HG02678 (cell line): Measurements from ENCODE around the gene ZNF385D.

ENCODE experiments used
- ATAC-seq: cut with Tn5 transposase; IDR thresholded peaks from one replicate; pipeline ENCODE4 v1.9.1; 2021; ENCODE audit warnings: mild to moderate bottlenecking, moderate library complexity; ENCODE audit not compliant: unreplicated experiment

Gene ZNF385D

DNA sequence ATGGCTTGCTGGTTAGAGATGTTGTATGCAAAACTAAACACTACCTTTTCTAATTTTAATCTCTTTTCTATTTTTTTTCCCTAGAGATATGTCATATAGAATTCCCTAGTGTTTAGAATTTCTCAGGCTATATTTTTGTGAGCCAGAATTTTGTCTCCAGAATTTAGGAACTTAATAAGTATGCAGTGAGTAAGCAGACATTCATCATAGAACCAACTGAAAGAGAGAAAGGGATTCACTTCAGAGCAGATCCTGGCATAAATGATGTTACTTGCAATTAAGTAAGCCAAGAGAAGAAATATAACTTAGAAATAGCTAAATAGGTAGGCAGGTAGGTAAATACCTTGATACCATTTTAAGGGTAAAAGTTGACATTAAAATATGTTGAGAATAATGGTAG lies 288.9 kb downstream of the ZNF385D start:
- no peak for ATAC-seq

DNA sequence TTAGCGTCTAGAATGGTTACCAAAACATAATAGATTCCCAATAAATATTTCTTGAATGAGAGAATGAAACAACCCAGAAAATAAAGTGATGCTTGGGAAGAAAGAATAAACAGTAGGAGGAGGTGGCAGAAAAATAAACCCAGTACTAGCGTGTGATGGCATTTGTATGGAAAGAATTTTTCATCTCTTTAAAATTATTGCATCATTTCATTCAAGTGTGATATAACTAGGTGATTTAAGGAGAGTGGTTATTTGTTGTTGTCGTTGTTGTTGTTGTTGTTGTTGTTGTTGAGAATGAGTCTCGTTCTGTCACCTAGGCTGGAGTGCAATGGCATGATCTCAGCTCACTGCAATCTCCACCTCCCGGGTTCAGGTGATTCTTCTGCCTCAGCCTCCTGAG lies 293.9 kb downstream of the ZNF385D start:
- ATAC-seq: no peak

DNA sequence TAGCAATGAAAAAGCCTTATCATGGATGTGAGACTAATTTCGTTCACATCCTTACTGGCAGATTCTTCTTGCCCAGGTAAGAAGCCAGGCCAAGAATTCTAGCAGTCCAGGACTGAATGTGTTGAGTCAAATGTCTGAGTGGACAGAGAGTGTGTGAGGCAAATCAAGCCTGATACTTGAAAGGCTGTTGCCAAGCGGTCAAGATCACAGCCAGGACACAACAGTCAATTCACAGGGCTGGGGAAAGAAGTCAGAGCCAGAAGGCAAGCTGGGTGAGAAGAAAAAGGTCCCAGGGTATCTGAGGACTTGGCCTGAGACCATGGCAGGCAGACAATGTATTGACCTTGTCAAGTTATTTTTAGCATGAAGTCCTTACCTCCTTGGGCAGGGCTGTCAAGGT lies 301.3 kb downstream of the ZNF385D start:
- no peak for ATAC-seq

DNA sequence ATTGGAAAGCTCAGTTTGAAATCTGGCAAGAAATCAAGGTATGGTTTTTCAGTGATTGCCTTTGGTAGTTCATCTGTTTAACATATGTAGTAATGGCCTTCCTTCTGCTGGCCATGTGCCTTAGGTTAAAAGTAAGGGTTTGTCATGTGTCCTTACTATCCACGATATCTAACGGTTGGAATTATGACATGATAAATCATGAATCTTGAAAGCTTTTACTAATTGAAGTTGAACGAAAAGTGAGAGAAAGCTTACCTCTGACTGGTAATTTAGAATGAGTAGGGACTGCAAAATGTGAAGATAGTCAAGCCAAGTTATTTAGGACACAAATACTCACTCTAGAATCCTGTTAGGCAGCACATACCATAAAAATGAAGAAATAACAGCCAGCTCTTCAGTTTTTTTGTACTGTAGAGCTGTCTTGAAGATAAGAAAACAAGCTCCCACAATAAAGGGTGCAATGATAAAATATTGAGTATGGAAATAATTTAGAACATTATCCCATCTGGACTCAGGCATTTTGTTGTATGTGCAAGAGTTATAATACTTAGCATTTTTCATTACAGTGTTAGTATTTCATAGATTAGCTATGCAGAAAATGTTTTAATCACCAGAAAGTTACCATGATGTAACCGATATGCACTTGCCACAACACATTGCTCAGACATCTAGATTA lies 303.4 kb downstream of the ZNF385D start:
- ATAC-seq: no peak

DNA sequence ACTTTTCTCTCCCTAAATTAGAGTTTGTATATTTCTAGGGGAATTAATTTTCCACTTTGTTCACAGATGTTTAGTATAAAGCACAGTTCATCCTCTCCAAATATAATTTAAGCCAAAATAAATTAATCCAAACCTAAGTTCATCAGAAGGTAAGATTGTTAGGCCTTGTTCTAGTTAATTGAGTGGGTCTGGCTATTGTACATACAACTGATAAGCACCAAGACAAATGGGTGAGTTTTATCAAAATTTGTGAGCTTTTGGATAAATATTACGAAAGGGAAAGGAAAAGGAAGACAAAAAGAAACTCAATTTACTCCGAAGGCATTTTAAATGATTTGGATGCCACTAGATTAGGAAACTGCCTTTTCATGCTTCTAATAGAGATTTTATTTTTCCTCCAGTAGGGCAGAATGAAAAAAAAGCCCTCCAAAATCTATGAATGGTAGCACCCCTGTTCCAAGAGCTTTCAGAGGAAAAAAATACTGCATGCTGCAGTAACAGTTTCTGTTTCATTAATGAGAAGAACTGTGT lies 304.0 kb downstream of the ZNF385D start:
- no peak for ATAC-seq

DNA sequence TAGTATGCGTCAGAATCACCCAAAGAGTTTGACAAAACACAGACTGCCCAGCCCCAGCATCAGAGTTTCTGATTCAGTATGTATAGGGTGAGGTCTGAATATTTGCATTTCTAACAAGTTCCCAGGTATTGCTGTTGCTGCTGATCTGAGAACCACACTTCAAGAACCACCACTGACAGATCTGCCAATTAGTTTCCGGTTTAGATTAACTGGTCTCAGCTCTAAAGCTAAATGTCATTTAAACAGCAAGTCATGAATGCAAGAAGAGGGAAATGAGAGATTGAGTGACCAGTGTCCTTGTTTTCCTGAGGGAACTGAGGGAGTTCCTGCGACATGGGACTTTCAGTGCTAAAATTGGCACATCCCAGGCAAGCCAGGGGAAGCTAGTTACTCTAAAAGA lies 305.0 kb downstream of the ZNF385D start:
- ATAC-seq: no peak

DNA sequence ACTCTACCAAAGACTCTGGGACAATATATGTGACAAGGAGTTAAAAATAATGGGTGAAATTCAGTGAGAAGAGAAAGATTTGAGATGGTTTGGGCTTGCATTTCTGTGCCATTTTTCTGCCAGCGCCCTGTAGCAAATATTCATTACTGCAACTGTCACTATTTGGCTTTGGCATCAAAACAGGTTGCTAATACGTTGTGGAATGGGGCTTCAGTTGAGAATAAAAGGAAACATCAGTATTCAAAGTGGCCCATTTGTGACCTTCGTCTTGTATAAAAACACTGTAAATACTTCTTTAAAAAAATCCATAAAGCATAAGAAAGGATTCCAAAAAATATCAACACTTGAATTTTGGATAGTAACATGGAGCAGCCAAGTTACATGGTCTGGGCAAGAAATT lies 309.2 kb downstream of the ZNF385D start:
- ATAC-seq: no peak

DNA sequence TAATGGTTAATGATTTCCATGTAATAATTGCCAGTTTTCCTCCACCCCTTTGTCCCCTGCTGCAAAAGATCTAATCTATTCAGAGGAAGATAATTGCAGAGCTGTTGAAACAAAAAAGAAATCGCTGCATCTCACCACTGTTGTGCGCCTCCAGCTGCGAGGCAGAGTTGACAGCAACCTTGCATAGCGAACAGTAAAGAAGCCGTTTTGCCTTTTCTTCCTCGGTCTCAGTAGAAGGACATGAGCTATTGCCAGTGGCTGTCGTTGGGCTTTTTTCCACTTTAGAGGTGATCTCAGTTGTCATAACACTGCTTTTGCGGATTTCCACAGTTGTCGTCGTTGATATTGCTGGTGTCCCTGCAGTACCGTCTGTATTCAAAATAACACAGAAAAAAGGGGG lies 314.2 kb downstream of the ZNF385D start:
- ATAC-seq: no peak

DNA sequence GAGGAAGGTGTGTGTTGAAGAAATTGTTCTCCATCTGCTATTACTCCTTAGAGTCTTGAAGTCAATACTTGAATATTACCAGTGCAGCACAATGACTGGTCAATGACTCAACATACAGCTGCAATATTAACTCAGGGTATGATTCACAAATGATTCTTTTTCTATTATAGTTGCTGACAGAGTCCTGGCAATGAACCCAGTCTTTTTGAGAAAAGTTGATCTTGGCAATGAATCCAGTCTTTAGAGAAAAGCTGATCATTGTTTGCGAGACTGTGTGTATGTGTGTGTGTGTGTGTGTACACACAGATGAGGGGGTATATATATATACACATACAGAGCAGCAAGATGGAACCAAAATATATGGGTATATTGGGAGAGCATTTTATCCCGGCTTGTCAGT lies 315.1 kb downstream of the ZNF385D start:
- ATAC-seq: no peak

DNA sequence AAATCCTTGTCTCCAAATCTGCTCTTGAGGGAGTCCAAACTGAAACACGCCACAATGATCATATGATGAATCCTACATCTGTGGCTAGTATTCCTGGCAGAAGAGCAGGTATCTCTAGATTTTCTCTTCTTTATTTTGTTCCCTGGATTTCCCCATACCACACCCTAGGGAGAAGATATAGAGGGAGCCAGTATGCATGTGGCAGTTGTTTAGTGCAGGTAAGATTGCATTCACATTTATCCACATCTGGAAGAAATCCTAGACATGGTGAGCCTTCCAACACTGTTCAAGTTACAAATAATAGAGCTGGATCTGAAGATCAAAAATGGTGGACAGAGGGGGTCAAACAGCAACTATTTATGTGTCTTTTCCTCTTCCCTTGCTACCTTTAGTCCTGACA lies 316.7 kb downstream of the ZNF385D start:
- no peak for ATAC-seq

DNA sequence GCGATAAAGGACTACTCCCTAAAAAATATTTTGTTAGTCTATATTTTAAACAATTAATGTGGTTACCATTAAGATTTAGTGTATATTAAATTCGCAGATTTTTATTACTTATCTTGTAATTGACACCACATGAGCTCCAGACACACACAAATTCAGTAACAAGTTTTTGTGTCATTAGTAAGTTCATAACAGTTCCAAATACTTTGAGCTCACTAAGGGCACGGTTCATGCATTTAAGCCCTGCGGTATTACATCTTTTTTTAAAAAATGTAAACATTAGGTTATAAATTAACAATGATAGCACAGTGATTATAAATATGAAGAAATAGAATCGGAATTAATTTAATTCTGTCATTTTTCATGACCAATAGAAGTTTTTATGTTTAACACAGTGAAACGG lies 317.3 kb downstream of the ZNF385D start:
- no peak for ATAC-seq

DNA sequence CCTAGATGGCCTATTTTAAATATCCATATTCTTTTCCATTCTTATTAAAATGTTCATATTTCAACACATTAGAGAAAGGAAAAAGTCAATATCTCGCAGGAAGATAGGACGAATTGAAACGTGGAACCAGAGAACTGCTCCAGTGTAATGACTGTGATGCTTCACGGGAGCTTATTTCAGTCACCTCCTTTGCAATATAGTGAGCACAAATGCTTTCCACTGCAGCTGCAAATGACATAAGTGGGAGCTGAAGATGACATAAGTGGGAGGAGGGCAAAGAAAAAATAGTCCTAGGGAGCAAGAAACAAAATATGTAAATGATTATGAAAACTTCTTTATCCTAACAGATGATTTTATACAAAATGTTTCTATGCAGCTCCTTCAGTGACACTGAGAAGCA lies 324.1 kb downstream of the ZNF385D start:
- ATAC-seq: no peak

DNA sequence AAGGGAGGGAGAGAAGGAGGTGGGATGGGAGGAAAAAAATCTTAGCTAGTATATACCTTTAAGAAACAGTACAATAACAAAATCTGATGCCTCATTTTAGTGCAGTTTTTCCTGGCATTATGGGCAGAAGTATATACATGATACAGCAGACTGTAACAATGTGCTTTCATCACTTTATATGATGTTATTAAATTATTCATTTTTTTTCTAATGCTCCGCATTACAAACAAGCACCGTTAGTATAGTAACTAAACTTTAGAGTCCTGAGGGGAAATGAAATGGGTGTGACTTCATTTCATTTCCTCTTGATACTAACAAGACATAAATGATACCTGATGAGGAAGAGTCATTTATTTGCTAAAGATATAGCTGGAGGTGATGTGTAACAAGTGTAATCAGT lies 325.3 kb downstream of the ZNF385D start:
- ATAC-seq: no peak

DNA sequence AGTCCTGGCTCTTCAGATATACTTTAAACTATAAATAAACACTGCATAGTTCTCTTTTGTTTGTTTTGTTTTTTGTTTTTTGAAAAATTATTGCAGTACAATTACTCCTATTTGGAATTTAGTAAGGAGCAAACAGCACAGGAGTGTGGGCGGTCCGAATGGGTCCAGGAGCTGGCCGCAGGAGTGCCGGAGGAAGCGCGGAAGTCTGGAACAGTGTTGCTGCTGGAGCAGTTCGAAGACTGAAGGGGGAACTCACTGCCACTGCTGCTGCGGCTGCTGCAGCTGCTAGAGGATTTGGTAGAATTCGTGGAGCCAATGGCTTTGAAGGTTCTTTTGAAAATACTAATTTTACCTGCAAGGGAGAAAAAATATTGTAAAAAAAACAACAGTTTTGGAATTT lies 329.9 kb downstream of the ZNF385D start:
- no peak for ATAC-seq

DNA sequence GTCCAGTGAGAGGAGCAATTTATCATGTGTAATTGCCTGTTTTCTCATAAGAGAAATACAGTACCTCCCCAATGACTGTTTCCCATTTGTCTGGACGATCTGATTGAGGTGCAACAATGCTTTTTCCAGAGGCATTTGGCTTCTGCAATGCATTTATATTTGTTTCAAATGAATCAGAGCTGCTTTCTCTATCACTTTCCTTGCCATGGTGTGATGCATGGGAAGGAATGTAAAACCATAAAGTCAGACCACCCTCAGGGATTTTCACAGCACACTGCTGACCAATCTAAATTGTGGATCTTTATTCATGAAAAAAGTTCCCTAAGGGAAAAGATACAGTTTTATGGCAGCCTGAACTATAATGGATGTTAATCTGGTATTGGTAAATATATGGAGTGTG lies 333.0 kb downstream of the ZNF385D start:
- no peak for ATAC-seq

DNA sequence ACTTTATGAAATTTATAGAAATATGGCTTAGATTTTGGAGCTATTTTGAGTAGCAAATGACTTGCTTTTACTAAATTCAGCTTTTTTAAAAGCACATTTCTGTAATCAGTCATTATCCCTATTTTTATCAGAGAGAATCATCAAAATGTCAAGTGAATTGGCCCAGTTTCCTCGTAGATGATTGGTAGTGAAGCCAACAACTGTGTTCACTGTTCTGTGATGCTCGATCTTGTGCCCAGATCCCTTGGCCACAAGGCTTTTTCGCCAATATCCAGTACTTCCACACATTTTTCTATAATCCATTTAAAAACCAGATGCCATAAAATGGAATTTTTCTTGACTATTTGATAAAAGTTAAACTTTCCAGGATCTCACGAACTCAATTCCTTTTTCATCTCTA lies 336.5 kb downstream of the ZNF385D start:
- ATAC-seq: no peak

DNA sequence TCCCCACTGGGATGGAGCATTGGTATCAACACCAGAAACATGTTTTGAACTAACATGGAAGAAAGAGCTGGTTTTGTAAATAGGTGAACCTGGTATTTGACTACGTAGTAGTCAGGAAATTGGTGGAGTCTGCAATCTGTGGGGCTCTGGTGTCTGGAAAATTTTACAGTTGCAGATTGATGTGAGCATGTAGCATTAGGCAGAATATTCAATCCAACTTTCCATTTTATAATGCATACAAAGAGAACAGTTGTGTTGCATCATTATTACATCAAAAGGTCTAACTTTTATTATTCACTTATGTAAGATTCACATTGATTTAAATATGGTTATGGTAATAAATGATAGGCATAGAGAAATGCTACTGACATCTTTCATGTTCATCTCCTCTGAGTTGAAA lies 340.0 kb downstream of the ZNF385D start:
- no peak for ATAC-seq

DNA sequence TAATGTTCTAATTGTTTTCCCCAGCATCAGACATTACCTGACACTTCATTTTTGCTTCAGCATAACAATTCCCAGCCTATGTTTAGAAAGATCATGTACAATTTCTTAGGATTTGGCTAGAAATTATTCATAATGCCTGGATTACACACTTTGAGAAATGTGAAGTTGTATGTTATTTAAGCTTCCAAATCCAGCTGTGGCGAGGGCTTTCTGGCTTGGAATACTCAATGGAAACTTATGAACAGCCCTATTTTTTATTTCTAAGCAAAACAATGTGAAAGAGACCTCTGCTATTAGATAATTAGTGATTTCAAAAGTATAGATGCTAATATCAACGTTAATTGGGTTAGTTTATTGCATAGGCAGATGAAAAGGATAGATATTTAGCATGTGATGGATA lies 341.6 kb downstream of the ZNF385D start:
- no peak for ATAC-seq

DNA sequence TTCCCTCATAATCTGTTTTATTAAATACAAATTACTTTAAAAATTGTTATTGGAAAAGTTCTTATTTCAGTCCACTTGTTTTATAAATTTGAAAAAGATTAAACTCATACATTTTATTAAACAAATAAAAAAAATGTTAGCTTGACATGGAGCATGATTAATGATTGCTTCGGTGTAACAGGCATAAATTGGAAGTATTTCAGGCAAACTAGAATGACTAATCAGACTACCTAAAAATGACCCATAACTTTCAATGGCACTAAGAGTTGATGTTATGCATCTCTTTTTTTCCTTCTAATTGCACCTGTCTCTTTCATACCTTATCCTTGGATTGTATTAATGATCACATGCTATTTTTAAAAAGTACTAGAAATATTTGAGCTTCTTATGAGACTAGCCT lies 343.3 kb downstream of the ZNF385D start:
- ATAC-seq: no peak

DNA sequence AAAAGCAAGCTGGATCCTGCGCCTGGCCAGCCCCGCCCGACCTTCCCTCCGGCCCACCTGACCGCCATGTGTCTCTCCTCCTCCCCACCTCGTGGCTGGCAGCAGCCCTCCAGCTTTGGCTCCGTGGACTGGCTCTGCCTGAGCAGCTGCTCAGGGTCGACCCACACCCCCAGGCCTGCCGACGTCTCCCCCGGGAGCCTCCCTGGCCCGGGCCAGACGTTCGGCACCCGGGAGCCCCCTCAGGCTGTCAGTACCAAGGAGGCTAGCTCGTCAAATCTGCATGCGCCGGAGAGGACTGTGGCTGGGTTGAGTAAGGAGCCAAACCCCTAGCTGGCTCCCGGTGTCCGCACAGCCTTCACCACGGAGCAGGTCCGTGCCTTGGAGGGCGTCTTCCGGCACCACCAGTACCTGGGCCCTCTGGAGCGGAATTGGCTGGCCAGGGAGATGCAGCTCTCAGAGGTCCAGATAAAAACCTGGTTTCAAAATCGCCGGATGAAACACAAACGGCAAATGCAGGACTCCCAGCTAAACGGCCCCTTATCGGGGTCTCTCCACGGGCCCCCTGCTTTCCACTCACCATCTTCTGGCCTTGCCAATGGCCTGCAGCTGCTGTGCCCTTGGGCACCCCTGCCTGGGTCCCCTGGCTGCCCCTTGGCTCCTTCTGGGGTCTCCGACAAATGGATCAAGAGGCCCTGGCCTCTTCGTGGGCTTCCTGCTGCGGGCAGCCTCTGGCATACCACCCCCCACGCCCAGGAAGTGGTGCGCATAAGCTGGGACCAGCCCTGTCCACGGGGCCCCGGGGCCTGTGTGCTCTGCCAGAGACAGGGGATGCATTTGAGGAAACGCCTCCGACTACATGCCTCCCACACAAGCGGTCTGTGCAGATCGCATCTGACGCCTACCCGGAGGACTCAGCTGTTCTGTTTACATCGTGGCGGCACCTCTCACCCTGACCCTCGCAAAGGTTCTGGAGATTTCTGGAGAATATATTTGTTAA lies 345.0 kb downstream of the ZNF385D start:
- ATAC-seq: no peak

DNA sequence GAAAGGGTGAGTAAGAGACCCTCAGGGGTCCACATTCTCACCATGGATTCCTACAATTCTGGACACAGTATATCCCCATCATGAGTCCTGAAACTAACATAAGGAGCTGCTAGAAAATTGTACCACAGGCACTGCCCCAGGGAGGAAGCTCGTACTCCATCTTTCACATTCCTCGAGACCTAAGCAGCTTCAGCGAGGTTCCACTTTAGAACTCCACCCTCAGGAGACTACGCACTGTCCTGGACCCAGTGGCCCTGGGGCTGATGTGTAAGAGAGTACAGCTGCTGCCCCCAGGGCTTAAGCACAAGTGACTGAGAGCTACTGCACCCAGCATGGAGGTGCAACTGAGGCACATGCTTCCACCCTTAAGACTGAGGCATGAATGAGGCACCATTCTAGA lies 352.5 kb downstream of the ZNF385D start:
- no peak for ATAC-seq

DNA sequence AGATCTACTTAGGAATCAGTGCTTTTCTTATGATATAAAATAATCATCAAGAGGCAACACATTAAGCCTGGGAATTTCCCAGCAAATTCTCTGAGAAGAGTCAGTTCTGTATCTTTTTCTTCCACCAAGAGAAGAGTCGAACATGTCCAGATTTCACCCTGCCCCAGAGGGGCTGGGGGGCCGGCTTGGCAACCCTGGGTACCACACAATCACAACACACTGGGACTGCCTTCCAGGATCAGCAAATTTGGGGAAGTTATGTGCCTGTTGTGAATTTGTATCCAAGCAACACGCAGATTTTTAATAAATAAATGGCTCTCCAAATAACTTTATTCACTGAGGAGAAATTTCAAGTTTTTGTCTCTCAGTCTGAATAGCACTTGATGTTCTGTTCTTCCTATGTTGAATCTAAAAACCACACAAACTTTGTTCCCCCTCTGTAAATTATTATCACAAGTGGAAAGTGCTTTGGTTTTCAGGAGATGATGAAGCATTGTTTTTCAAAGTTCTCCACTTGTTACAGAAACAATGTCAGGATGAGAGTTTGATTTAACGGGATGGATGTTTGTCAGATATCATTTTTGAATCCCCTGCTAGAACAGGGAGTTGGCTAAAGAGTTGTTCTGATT lies 357.2 kb downstream of the ZNF385D start:
- no peak for ATAC-seq
